Caco-2 (cell line): ENCODE measurements around the gene GMPPB. TPM values are rescaled to one million over a fixed set of nuclear protein-coding genes. Genes with fewer than 3 reads are reported as not detected.

Source experiments
- BruUV-seq: library from RNA; stranded (reverse); fragments of 400-500 nt; replicated peaks from 2 replicates; lab custom pipeline; 2021; lab: Mats Ljungman, UMichigan
- CTCF ChIA-PET: fragments of 300-600 bp; sonication (Branson Sonifier 250); formaldehyde crosslinking; loops from one replicate; lab custom pipeline; 2022; ENCODE audit warnings: antibody characterized with exemption; lab: Charles Lee
- POLR2A ChIA-PET: fragments of 300-600 bp; sonication (Branson Sonifier 250); formaldehyde crosslinking; loops from one replicate; lab custom pipeline; 2022; ENCODE audit warnings: antibody characterized with exemption; lab: Charles Lee
- DNase-seq, 2 experiments: peaks; one replicate each; pipeline versions ENCODE4 v3.0.0 to v3.0.0-alpha.2; 2020 to 2022
- H3K27me3 ChIP-seq: replicated peaks from 2 replicates; pipeline ENCODE4 v1.6.0; 2011; ENCODE audit warnings: low read length; ENCODE audit not compliant: control insufficient read depth, insufficient read depth
- H3K36me3 ChIP-seq: 2 replicates; pipeline ENCODE4 v1.5.1; 2011; ENCODE audit warnings: low read length; ENCODE audit not compliant: control insufficient read depth, insufficient read depth
- H3K4me1 ChIP-seq: fragments of 250-450 bp; sonication (Bioruptor Pico); 2 replicates; pipeline ENCODE4 v1.5.1; 2020; ENCODE audit warnings: mild to moderate bottlenecking
- H3K4me3 ChIP-seq: 2 replicates; pipeline ENCODE4 v1.5.1; 2011; ENCODE audit warnings: low read depth, mild to moderate bottlenecking, control low read depth, low read length
- H3K9me3 ChIP-seq: fragments of 250-450 bp; sonication (Bioruptor Pico); 2 replicates; pipeline ENCODE4 v1.5.1; 2020; ENCODE audit warnings: mild to moderate bottlenecking, moderate library complexity
- H3K27ac Mint-ChIP-seq: one replicate; pipeline ENCODE4 v1.8.0; 2022; ENCODE audit warnings: mixed read lengths; ENCODE audit not compliant: unreplicated experiment
- H3K27me3 Mint-ChIP-seq: one replicate; pipeline ENCODE4 v1.8.0; 2022; ENCODE audit warnings: mixed read lengths; ENCODE audit not compliant: insufficient read depth, unreplicated experiment
- H3K36me3 Mint-ChIP-seq: one replicate; pipeline ENCODE4 v1.8.0; 2022; ENCODE audit warnings: mild to moderate bottlenecking, mixed read lengths; ENCODE audit not compliant: insufficient read depth, unreplicated experiment
- H3K4me1 Mint-ChIP-seq: one replicate; pipeline ENCODE4 v1.8.0; 2022; ENCODE audit warnings: low read depth, mixed read lengths; ENCODE audit not compliant: unreplicated experiment
- H3K4me3 Mint-ChIP-seq: one replicate; pipeline ENCODE4 v1.8.0; 2022; ENCODE audit warnings: mild to moderate bottlenecking, moderate library complexity, mixed read lengths; ENCODE audit not compliant: unreplicated experiment
- H3K9me3 Mint-ChIP-seq: one replicate; pipeline ENCODE4 v1.8.0; 2022; ENCODE audit warnings: mixed read lengths; ENCODE audit not compliant: unreplicated experiment
- CTCF ChIP-seq, 2 experiments: fragments of 200-600 bp in 1 of 2; IDR thresholded peaks; 1 replicate in 1 of 2; 2 replicates in 1 of 2; pipeline versions ENCODE4 v1.5.1 to v1.8.0; 2011 to 2022; ENCODE audit warnings: antibody characterized with exemption in 1 of 2, control low read depth in 1 of 2, inconsistent platforms in 1 of 2, low read depth in 1 of 2, low read length in 1 of 2, mild to moderate bottlenecking in 1 of 2, moderate library complexity in 1 of 2; ENCODE audit not compliant: insufficient read depth in 1 of 2, severe bottlenecking in 1 of 2, unreplicated experiment in 1 of 2
- intact Hi-C: fragments of 100-400 bp; cut with micrococcal nuclease; formaldehyde crosslinking; loops from one replicate; pipeline ENCODE4 v1.10.0; 2022; ENCODE audit not compliant: unreplicated experiment
- total RNA-seq: library from RNA; stranded (reverse); gene quantifications from 2 replicates; pipeline ENCODE4 v1.2.3, GENCODE V29; 2022

Gene GMPPB
- total RNA-seq, 1 experiment from 2014 or later = 26.5 TPM

GRCh38 chr3:49725906-49726681 lies 2.3 kb upstream of the GMPPB start:
- Histone ChIP-seq H3K27me3 (no peaks in the 10 kb centered on the region), H3K9me3 (no peaks in the 10 kb centered on the region), H3K4me3 (no peak overlapping the region), H3K36me3 (peaks cover 4% of the 10 kb centered on the region), H3K4me1 (peaks cover 9% of the 10 kb centered on the region)
- Mint-ChIP-seq H3K27me3 (no peaks in the 10 kb centered on the region), H3K9me3 (no peaks in the 10 kb centered on the region), H3K27ac (no peak overlapping the region), H3K36me3 (peaks cover 72% of the 10 kb centered on the region), H3K4me1 (peaks cover 7% of the 10 kb centered on the region), H3K4me3 (no peak overlapping the region)
- BruUV-seq = no TSS peak
- ChIA-PET POLR2A (no interaction called here), CTCF (no interaction called here)
- intact Hi-C loops = no loop called here
- no peak for TF ChIP-seq CTCF (IDR thresholded peaks at IDR 0.05; ENCODE audit: insufficient read depth in 1 of 2, low read depth in 1 of 2, low read length in 1 of 2, severe bottlenecking in 1 of 2, unreplicated experiment in 1 of 2)
- DNase-seq = no peak

DNA sequence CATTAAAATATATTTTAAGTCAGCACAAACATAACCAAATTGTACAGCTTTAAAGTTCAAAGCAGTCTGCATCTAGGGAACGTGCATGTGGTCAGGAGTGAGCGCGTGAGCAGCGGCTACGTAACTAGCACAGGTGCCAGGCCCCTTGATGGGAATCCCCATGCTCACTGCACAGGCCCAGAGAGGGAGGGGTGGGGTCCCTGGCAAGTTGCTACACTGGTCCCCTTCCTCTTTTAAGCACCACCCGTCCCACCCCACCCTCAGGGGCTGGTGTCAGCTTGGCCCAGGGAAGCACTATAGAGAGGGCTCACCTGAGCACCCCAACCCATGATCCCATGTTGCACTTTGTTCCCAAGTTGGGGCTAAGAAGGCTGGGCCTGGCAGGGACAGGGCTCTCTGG lies 835 bp upstream of the GMPPB start:
- Histone ChIP-seq H3K4me1 (peaks cover 9% of the 10 kb centered on the region), H3K27me3 (no peaks in the 10 kb centered on the region), H3K36me3 (peaks cover 4% of the 10 kb centered on the region), H3K9me3 (no peaks in the 10 kb centered on the region), H3K4me3 (peak overlapping the region; percentile 99)
- ChIA-PET CTCF (interaction anchor here (0.6 to 1.0 kb wide), 2 partner anchors 9 to 23 kb away, joined by 3 to 8 read pairs; no protein-coding TSS in a partner anchor), POLR2A (interaction anchor here (0.7 to 1.0 kb wide), 2 partner anchors 57 to 62 kb away, joined by 3 read pairs; partner anchors contain the start of gene IP6K1)
- H3K27me3 Mint-ChIP-seq = no peaks in the 10 kb centered on the region
- H3K4me3 Mint-ChIP-seq = peak overlapping the region; percentile 79
- H3K36me3 Mint-ChIP-seq = peaks cover 74% of the 10 kb centered on the region
- peak in 1 of 2 experiments; percentile 34 for DNase-seq
- peaks cover 7% of the 10 kb centered on the region for H3K4me1 Mint-ChIP-seq
- TSS peak; percentile 81 for BruUV-seq
- no peak for TF ChIP-seq CTCF (IDR thresholded peaks at IDR 0.05; ENCODE audit: insufficient read depth in 1 of 2, low read depth in 1 of 2, low read length in 1 of 2, severe bottlenecking in 1 of 2, unreplicated experiment in 1 of 2)
- peak overlapping the region; percentile 92 for H3K27ac Mint-ChIP-seq
- no peaks in the 10 kb centered on the region for H3K9me3 Mint-ChIP-seq
- intact Hi-C loops = loop anchor here (5.0 kb wide), 1 partner anchor 63 kb away; the partner anchor contains the start of gene IP6K1

DNA sequence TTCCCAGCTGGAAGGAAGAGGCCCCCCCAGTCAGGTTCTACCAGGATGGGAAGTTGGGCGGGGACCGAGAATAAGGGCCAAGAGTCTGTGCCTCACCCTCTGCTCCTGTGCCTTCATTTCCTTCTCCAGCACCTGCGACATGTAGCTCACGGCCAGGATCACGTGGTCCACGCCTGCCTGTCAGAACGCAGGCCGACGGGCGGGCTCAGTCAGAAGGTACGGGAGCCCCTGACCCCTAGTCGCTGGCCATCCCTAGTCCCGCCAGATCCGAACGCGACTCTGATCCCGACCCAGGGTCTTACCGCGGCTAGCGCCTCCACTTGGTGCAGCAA lies 489 bp downstream of the GMPPB start:
- Mint-ChIP-seq H3K4me1 (peaks cover 7% of the 10 kb centered on the region), H3K4me3 (peak overlapping the region; percentile 79), H3K36me3 (peaks cover 76% of the 10 kb centered on the region), H3K9me3 (no peaks in the 10 kb centered on the region), H3K27me3 (no peaks in the 10 kb centered on the region), H3K27ac (peak overlapping the region; percentile 92)
- intact Hi-C loops = loop anchor here (5.0 kb wide), 1 partner anchor 64 kb away; the partner anchor contains the start of gene IP6K1
- peaks cover 9% of the 10 kb centered on the region for H3K4me1 ChIP-seq
- DNase-seq = peak; percentile 67 to 73
- CTCF ChIA-PET = interaction anchor here (1.2 to 1.8 kb wide), 3 partner anchors 80 to 184 kb away, joined by 3 to 4 read pairs (median 4); partner anchors contain the start of gene INKA1
- BruUV-seq = no TSS peak
- no peaks in the 10 kb centered on the region for H3K27me3 ChIP-seq
- no peaks in the 10 kb centered on the region for H3K9me3 ChIP-seq
- POLR2A ChIA-PET = no interaction called here
- peaks cover 4% of the 10 kb centered on the region for H3K36me3 ChIP-seq
- no peak for TF ChIP-seq CTCF (IDR thresholded peaks at IDR 0.05; ENCODE audit: insufficient read depth in 1 of 2, low read depth in 1 of 2, low read length in 1 of 2, severe bottlenecking in 1 of 2, unreplicated experiment in 1 of 2)
- peak overlapping the region; percentile 99 for H3K4me3 ChIP-seq
